ENCODE data around the gene LRRC10B.
"Not testable (repeated sequence)": the region's sequence is repeated elsewhere in the genome, so short reads cannot be mapped to it uniquely, and the experiment has no call there.

LRRC10B gene

GRCh38 chr11:61476371-61476770, 32.2 kb upstream of the LRRC10B start:
- WGBS, 2 experiments, result 90 to 96% methylated on average over 3 of the region's 3 CpGs
- Histone ChIP-seq H3K27me3 (ENCODE audit: control insufficient read depth, insufficient read depth, low read length, poor library complexity, severe bottlenecking) (no peaks in the 10 kb centered on the region), H3K4me1 (ENCODE audit: control insufficient read depth, insufficient read depth, low read length) (peaks cover 15% of the 10 kb centered on the region), H3K36me3 (ENCODE audit: control insufficient read depth, insufficient read depth, low read length) (no peaks in the 10 kb centered on the region), H3K27ac (ENCODE audit: insufficient read depth, low read depth, low read length, poor library complexity, severe bottlenecking) (no peak overlapping the region), H3K9me3 (ENCODE audit: control insufficient read depth, low read length) (no peaks in the 10 kb centered on the region), H3K4me3 (ENCODE audit: insufficient read depth, low read depth, low read length) (no peak overlapping the region)

- Histone ChIP-seq H3K27me3 (ENCODE audit: control insufficient read depth, insufficient read depth, low read length, poor library complexity, severe bottlenecking) (no peaks in the 10 kb centered on the region), H3K4me1 (ENCODE audit: control insufficient read depth, insufficient read depth, low read length) (peaks cover 22% of the 10 kb centered on the region), H3K9me3 (ENCODE audit: control insufficient read depth, low read length) (no peaks in the 10 kb centered on the region), H3K4me3 (ENCODE audit: insufficient read depth, low read depth, low read length) (no peak overlapping the region), H3K36me3 (ENCODE audit: control insufficient read depth, insufficient read depth, low read length) (no peaks in the 10 kb centered on the region), H3K27ac (ENCODE audit: insufficient read depth, low read depth, low read length, poor library complexity, severe bottlenecking) (no peak overlapping the region)
- WGBS, 2 experiments, result 88 to 90% methylated on average over 8 of the region's 8 CpGs
These were observed 31.4 kb upstream of the LRRC10B start for GRCh38 chr11:61477126-61477525.

GRCh38 chr11:61477727-61478148, 30.8 kb upstream of the LRRC10B start:
- H3K36me3 ChIP-seq (ENCODE audit: control insufficient read depth, insufficient read depth, low read length), result no peaks in the 10 kb centered on the region
- no peak overlapping the region for H3K27ac ChIP-seq (ENCODE audit: insufficient read depth, low read depth, low read length, poor library complexity, severe bottlenecking)
- 10 to 11% methylated on average over 18 of the region's 18 CpGs for WGBS, 2 experiments
- no peak overlapping the region for H3K4me3 ChIP-seq (ENCODE audit: insufficient read depth, low read depth, low read length)
- peaks cover 28% of the 10 kb centered on the region for H3K4me1 ChIP-seq (ENCODE audit: control insufficient read depth, insufficient read depth, low read length)
- H3K9me3 ChIP-seq (ENCODE audit: control insufficient read depth, low read length), result no peaks in the 10 kb centered on the region
- no peaks in the 10 kb centered on the region for H3K27me3 ChIP-seq (ENCODE audit: control insufficient read depth, insufficient read depth, low read length, poor library complexity, severe bottlenecking)

GRCh38 chr11:61479360-61480058, 29.0 kb upstream of the LRRC10B start:
- not testable (repeated sequence) for H3K27ac ChIP-seq (ENCODE audit: insufficient read depth, low read depth, low read length, poor library complexity, severe bottlenecking); H3K4me3 ChIP-seq (ENCODE audit: insufficient read depth, low read depth, low read length); H3K27me3 ChIP-seq (ENCODE audit: control insufficient read depth, insufficient read depth, low read length, poor library complexity, severe bottlenecking); H3K36me3 ChIP-seq (ENCODE audit: control insufficient read depth, insufficient read depth, low read length); H3K9me3 ChIP-seq (ENCODE audit: control insufficient read depth, low read length)
- H3K4me1 ChIP-seq (ENCODE audit: control insufficient read depth, insufficient read depth, low read length), result peaks cover 30% of the 10 kb centered on the region
- 94 to 98% methylated on average over 11 of the region's 11 CpGs for WGBS, 2 experiments

GRCh38 chr11:61480261-61480993, 28.1 kb upstream of the LRRC10B start:
- Histone ChIP-seq H3K36me3 (ENCODE audit: control insufficient read depth, insufficient read depth, low read length) (no peaks in the 10 kb centered on the region), H3K4me1 (ENCODE audit: control insufficient read depth, insufficient read depth, low read length) (peaks cover 30% of the 10 kb centered on the region), H3K9me3 (ENCODE audit: control insufficient read depth, low read length) (no peaks in the 10 kb centered on the region), H3K27me3 (ENCODE audit: control insufficient read depth, insufficient read depth, low read length, poor library complexity, severe bottlenecking) (no peaks in the 10 kb centered on the region), H3K27ac (ENCODE audit: insufficient read depth, low read depth, low read length, poor library complexity, severe bottlenecking) (no peak overlapping the region), H3K4me3 (ENCODE audit: insufficient read depth, low read depth, low read length) (no peak overlapping the region)
- 77% methylated on average over 15 of the region's 15 CpGs for WGBS, 2 experiments

- Histone ChIP-seq H3K4me3 (ENCODE audit: insufficient read depth, low read depth, low read length) (no peak overlapping the region), H3K36me3 (ENCODE audit: control insufficient read depth, insufficient read depth, low read length) (no peaks in the 10 kb centered on the region), H3K27ac (ENCODE audit: insufficient read depth, low read depth, low read length, poor library complexity, severe bottlenecking) (no peak overlapping the region), H3K9me3 (ENCODE audit: control insufficient read depth, low read length) (no peaks in the 10 kb centered on the region), H3K4me1 (ENCODE audit: control insufficient read depth, insufficient read depth, low read length) (peaks cover 30% of the 10 kb centered on the region), H3K27me3 (ENCODE audit: control insufficient read depth, insufficient read depth, low read length, poor library complexity, severe bottlenecking) (no peaks in the 10 kb centered on the region)
- WGBS, 2 experiments, result 11 to 15% methylated on average over 7 of the region's 7 CpGs
These were observed 27.6 kb upstream of the LRRC10B start for GRCh38 chr11:61480994-61481335.

GRCh38 chr11:61481806-61482205, 26.7 kb upstream of the LRRC10B start:
- peaks cover 30% of the 10 kb centered on the region for H3K4me1 ChIP-seq (ENCODE audit: control insufficient read depth, insufficient read depth, low read length)

GRCh38 chr11:61482513-61482912, 26.0 kb upstream of the LRRC10B start:
- Histone ChIP-seq H3K9me3 (ENCODE audit: control insufficient read depth, low read length) (no peaks in the 10 kb centered on the region), H3K27me3 (ENCODE audit: control insufficient read depth, insufficient read depth, low read length, poor library complexity, severe bottlenecking) (no peaks in the 10 kb centered on the region), H3K27ac (ENCODE audit: insufficient read depth, low read depth, low read length, poor library complexity, severe bottlenecking) (no peak overlapping the region), H3K4me3 (ENCODE audit: insufficient read depth, low read depth, low read length) (no peak overlapping the region), H3K4me1 (ENCODE audit: control insufficient read depth, insufficient read depth, low read length) (peaks cover 30% of the 10 kb centered on the region), H3K36me3 (ENCODE audit: control insufficient read depth, insufficient read depth, low read length) (no peaks in the 10 kb centered on the region)
- 38 to 40% methylated on average over 7 of the region's 7 CpGs for WGBS, 2 experiments

More at GRCh38 chr11:61481806-61482205, 26.7 kb upstream of the LRRC10B start:
- no peak overlapping the region for H3K27ac ChIP-seq (ENCODE audit: insufficient read depth, low read depth, low read length, poor library complexity, severe bottlenecking)
- H3K27me3 ChIP-seq (ENCODE audit: control insufficient read depth, insufficient read depth, low read length, poor library complexity, severe bottlenecking), result no peaks in the 10 kb centered on the region
- 81% methylated on average over 10 of the region's 10 CpGs for WGBS, 2 experiments
- H3K4me3 ChIP-seq (ENCODE audit: insufficient read depth, low read depth, low read length), result no peak overlapping the region
- H3K9me3 ChIP-seq (ENCODE audit: control insufficient read depth, low read length), result no peaks in the 10 kb centered on the region
- H3K36me3 ChIP-seq (ENCODE audit: control insufficient read depth, insufficient read depth, low read length), result no peaks in the 10 kb centered on the region

- no peaks in the 10 kb centered on the region for H3K36me3 ChIP-seq (ENCODE audit: control insufficient read depth, insufficient read depth, low read length)
- 81 to 83% methylated on average over 11 of the region's 11 CpGs for WGBS, 2 experiments
These were observed 24.0 kb upstream of the LRRC10B start for GRCh38 chr11:61484541-61484940.

GRCh38 chr11:61485080-61485479, 23.5 kb upstream of the LRRC10B start:
- no peaks in the 10 kb centered on the region for H3K27me3 ChIP-seq (ENCODE audit: control insufficient read depth, insufficient read depth, low read length, poor library complexity, severe bottlenecking)
- peaks cover 45% of the 10 kb centered on the region for H3K4me1 ChIP-seq (ENCODE audit: control insufficient read depth, insufficient read depth, low read length)
- no peaks in the 10 kb centered on the region for H3K36me3 ChIP-seq (ENCODE audit: control insufficient read depth, insufficient read depth, low read length)
- WGBS, 2 experiments, result 95 to 97% methylated on average over 11 of the region's 11 CpGs
- no peaks in the 10 kb centered on the region for H3K9me3 ChIP-seq (ENCODE audit: control insufficient read depth, low read length)
- no peak overlapping the region for H3K27ac ChIP-seq (ENCODE audit: insufficient read depth, low read depth, low read length, poor library complexity, severe bottlenecking)
- no peak overlapping the region for H3K4me3 ChIP-seq (ENCODE audit: insufficient read depth, low read depth, low read length)

More at GRCh38 chr11:61484541-61484940, 24.0 kb upstream of the LRRC10B start:
- Histone ChIP-seq H3K4me1 (ENCODE audit: control insufficient read depth, insufficient read depth, low read length) (peaks cover 42% of the 10 kb centered on the region), H3K9me3 (ENCODE audit: control insufficient read depth, low read length) (no peaks in the 10 kb centered on the region), H3K4me3 (ENCODE audit: insufficient read depth, low read depth, low read length) (no peak overlapping the region), H3K27ac (ENCODE audit: insufficient read depth, low read depth, low read length, poor library complexity, severe bottlenecking) (no peak overlapping the region), H3K27me3 (ENCODE audit: control insufficient read depth, insufficient read depth, low read length, poor library complexity, severe bottlenecking) (no peaks in the 10 kb centered on the region)

All from ectodermal cell (in vitro differentiated cells).